ENCODE data around the gene EIF4A3. TPM values are rescaled to one million over a fixed set of nuclear protein-coding genes. Genes with fewer than 3 reads are reported as not detected.

The EIF4A3 gene
- total RNA-seq, 4 donors from 2014 or later: 69.0 to 112 (median 94.7) TPM

DNA sequence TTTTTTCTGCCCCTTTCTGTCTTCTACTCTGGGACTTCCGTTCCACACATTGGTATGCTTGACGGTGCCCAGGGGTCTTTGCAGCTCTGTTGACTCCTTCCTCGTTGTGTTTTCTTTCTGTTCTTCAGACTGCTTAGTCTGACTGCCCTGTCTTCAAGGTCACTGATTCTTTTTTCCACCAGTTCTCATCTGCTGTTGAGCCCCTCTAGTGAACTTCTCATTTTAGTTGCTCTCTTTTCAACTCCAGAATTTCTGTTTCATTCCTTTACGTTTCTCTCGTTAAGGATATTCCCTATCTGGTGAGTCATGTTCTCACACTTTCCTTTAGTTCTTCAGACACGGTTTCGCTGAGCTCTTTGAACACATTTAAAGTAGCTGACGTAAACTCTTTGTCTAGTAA, 31.8 kb downstream of the EIF4A3 start:
- Histone ChIP-seq H3K27me3 (no peaks in the 10 kb centered on the region), H3K4me3 (no peak overlapping the region), H3K4me1 (peaks cover 0 to under 1% (median 0%) of the 10 kb centered on the region in 3 donors), H3K9me3 (no peaks in the 10 kb centered on the region), H3K27ac (no peak overlapping the region), H3K36me3 (peaks cover 0 to 35% (median 0%) of the 10 kb centered on the region in 3 donors)
- 84 to 90% methylated on average over 8 of the region's 8 CpGs for WGBS, 2 donors
- intact Hi-C loops (cut with DNase I): no loop called here
- TF ChIP-seq, protein P1, sequence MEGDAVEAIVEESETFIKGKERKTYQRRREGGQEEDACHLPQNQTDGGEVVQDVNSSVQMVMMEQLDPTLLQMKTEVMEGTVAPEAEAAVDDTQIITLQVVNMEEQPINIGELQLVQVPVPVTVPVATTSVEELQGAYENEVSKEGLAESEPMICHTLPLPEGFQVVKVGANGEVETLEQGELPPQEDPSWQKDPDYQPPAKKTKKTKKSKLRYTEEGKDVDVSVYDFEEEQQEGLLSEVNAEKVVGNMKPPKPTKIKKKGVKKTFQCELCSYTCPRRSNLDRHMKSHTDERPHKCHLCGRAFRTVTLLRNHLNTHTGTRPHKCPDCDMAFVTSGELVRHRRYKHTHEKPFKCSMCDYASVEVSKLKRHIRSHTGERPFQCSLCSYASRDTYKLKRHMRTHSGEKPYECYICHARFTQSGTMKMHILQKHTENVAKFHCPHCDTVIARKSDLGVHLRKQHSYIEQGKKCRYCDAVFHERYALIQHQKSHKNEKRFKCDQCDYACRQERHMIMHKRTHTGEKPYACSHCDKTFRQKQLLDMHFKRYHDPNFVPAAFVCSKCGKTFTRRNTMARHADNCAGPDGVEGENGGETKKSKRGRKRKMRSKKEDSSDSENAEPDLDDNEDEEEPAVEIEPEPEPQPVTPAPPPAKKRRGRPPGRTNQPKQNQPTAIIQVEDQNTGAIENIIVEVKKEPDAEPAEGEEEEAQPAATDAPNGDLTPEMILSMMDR (IDR thresholded peaks at IDR 0.05): no peak
- no peak for TF ChIP-seq POLR2A (IDR thresholded peaks at IDR 0.05)
- no peak for DNase-seq

DNA sequence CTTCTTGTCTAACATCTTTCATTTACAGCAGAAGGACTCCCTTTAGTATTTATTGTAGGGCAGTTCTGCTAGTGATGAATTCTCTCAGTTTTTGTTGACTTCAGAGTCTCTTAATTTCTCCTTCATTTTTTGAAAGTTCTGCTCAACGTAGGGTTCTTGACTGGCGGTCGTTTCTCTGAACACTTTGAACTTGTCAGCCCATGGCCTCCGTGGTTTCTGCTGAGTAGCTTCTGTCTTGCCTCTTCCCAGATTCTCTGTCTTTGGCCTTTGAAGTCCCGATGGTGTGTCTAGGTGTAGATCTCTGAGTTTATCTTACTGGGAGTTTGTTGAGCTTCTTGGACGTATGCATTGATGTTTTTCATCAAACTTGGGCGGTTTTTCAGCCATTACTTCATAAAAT, 32.2 kb downstream of the EIF4A3 start:
- Histone ChIP-seq H3K4me1 (peaks cover 0 to 5% (median 0%) of the 10 kb centered on the region in 3 donors), H3K27me3 (no peaks in the 10 kb centered on the region), H3K9me3 (no peaks in the 10 kb centered on the region), H3K27ac (no peak overlapping the region), H3K36me3 (peaks cover 0 to 34% (median 0%) of the 10 kb centered on the region in 3 donors), H3K4me3 (no peak overlapping the region)
- intact Hi-C loops (cut with DNase I): no loop called here
- WGBS, 2 donors: 69 to 87% methylated on average over 7 of the region's 7 CpGs
- no peak for TF ChIP-seq POLR2A (IDR thresholded peaks at IDR 0.05)
- TF ChIP-seq, protein P1 (IDR thresholded peaks at IDR 0.05): no peak
- DNase-seq: no peak

DNA sequence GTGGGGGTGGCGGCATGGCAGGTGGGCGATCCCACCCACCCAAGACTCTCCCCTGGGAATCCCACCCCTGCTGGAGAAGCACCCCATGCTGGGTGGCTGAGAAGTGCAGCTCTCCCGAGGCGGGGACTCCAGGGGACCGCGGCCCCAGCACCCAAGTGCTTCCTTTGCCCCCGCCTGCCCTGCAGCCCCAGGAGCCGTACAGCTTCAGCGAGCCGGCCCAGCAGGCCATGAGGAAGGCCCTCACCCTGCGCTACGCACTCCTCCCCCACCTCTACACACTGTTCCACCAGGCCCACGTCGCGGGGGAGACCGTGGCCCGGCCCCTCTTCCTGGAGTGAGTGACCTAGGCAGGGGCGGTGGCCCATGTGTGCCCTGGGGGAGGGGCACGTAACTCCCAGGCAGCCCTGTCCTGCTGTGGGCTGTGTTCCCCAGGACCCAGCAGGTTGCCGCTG, 33.9 kb downstream of the EIF4A3 start:
- H3K4me3 ChIP-seq: no peak overlapping the region
- no peak for TF ChIP-seq POLR2A (IDR thresholded peaks at IDR 0.05)
- TF ChIP-seq, protein P1 (IDR thresholded peaks at IDR 0.05): no peak
- intact Hi-C loops (cut with DNase I): no loop called here
- DNase-seq: no peak
- no peaks in the 10 kb centered on the region for H3K27me3 ChIP-seq
- H3K27ac ChIP-seq: no peak overlapping the region
- H3K4me1 ChIP-seq: peaks cover 0 to 15% (median 0%) of the 10 kb centered on the region in 3 donors
- 96% methylated on average over 4 of the region's 20 CpGs; no CpG with 5 or more reads in 1 of the 2 donors for WGBS, 2 donors
- H3K36me3 ChIP-seq: peaks cover 0 to 26% (median 0%) of the 10 kb centered on the region in 3 donors
- no peaks in the 10 kb centered on the region for H3K9me3 ChIP-seq

- WGBS, 2 donors: 84 to 90% methylated on average over 2 to 5 of the region's 24 CpGs
- peaks cover 0 to 28% (median 0%) of the 10 kb centered on the region in 3 donors for H3K36me3 ChIP-seq
- H3K4me1 ChIP-seq: peaks cover 0 to 15% (median 0%) of the 10 kb centered on the region in 3 donors
- no peak overlapping the region for H3K4me3 ChIP-seq
- no peak for DNase-seq
- no peaks in the 10 kb centered on the region for H3K9me3 ChIP-seq
- no peak for TF ChIP-seq POLR2A (IDR thresholded peaks at IDR 0.05)
- TF ChIP-seq, protein P1 (IDR thresholded peaks at IDR 0.05): no peak
- intact Hi-C loops (cut with DNase I): no loop called here
- no peak overlapping the region for H3K27ac ChIP-seq
- H3K27me3 ChIP-seq: no peaks in the 10 kb centered on the region
Measured at GRCh38 chr17:80112471-80113032, 34.4 kb downstream of the EIF4A3 start.

GRCh38 chr17:80111702-80112470, 35.0 kb downstream of the EIF4A3 start:
- Histone ChIP-seq H3K27ac (no peak overlapping the region), H3K9me3 (no peaks in the 10 kb centered on the region), H3K27me3 (no peaks in the 10 kb centered on the region), H3K4me1 (peaks cover 0 to 15% (median 0%) of the 10 kb centered on the region in 3 donors), H3K4me3 (no peak overlapping the region), H3K36me3 (peaks cover 0 to 29% (median 0%) of the 10 kb centered on the region in 3 donors)
- WGBS, 2 donors: 68 to 84% methylated on average over 4 to 7 of the region's 26 CpGs
- intact Hi-C loops (cut with DNase I): no loop called here
- TF ChIP-seq POLR2A (IDR thresholded peaks at IDR 0.05): no peak
- TF ChIP-seq, protein P1 (IDR thresholded peaks at IDR 0.05): no peak
- no peak for DNase-seq

Data from esophagus squamous epithelium (tissue), 5 donors.